ENCODE data around the gene IGSF3.

Gene IGSF3

GRCh38 chr1:116561563-116561962 is 106.0 kb downstream of the IGSF3 start:
- no peak for DNase-seq (ENCODE audit: low read depth in 2 of 3, low spot score in 1 of 3)

- DNase-seq (ENCODE audit: low read depth in 2 of 3, low spot score in 1 of 3), result no peak
Measured at GRCh38 chr1:116560704-116561490, 106.6 kb downstream of the IGSF3 start.

- no peak for DNase-seq (ENCODE audit: low read depth in 2 of 3, low spot score in 1 of 3)
Measured at GRCh38 chr1:116559304-116559761, 108.2 kb downstream of the IGSF3 start.

- DNase-seq (ENCODE audit: low read depth in 2 of 3, low spot score in 1 of 3), result no peak
Measured at GRCh38 chr1:116558571-116558970, 109.0 kb downstream of the IGSF3 start.

- no peak for DNase-seq (ENCODE audit: low read depth in 2 of 3, low spot score in 1 of 3)
Measured at GRCh38 chr1:116558140-116558549, 109.4 kb downstream of the IGSF3 start.

- no peak for DNase-seq (ENCODE audit: low read depth in 2 of 3, low spot score in 1 of 3)
Measured at GRCh38 chr1:116557323-116557878, 110.1 kb downstream of the IGSF3 start.

- DNase-seq (ENCODE audit: low read depth in 2 of 3, low spot score in 1 of 3), result peak; percentile 57 to 78 (median 72)
Measured at GRCh38 chr1:116556289-116557006, 111.1 kb downstream of the IGSF3 start.

GRCh38 chr1:116554924-116555323 is 112.6 kb downstream of the IGSF3 start:
- no peak for DNase-seq (ENCODE audit: low read depth in 2 of 3, low spot score in 1 of 3)

GRCh38 chr1:116553386-116554115 is 114.0 kb downstream of the IGSF3 start:
- DNase-seq (ENCODE audit: low read depth in 2 of 3, low spot score in 1 of 3), result no peak

GRCh38 chr1:116546354-116546977 is 121.1 kb downstream of the IGSF3 start:
- DNase-seq (ENCODE audit: low read depth in 2 of 3, low spot score in 1 of 3), result no peak

GRCh38 chr1:116545359-116545705 is 122.2 kb downstream of the IGSF3 start:
- no peak for DNase-seq (ENCODE audit: low read depth in 2 of 3, low spot score in 1 of 3)

- peak in 1 of 3 donors; percentile 16 for DNase-seq (ENCODE audit: low read depth in 2 of 3, low spot score in 1 of 3)
Measured at GRCh38 chr1:116544588-116545358, 122.8 kb downstream of the IGSF3 start.

- DNase-seq (ENCODE audit: low read depth in 2 of 3, low spot score in 1 of 3), result no peak
Measured at GRCh38 chr1:116540088-116540487, 127.4 kb downstream of the IGSF3 start.

GRCh38 chr1:116538544-116538943 is 129.0 kb downstream of the IGSF3 start:
- DNase-seq (ENCODE audit: low read depth in 2 of 3, low spot score in 1 of 3), result peak in 2 of 3 donors; percentile 19 to 43

GRCh38 chr1:116537898-116538297 is 129.6 kb downstream of the IGSF3 start:
- no peak for DNase-seq (ENCODE audit: low read depth in 2 of 3, low spot score in 1 of 3)

GRCh38 chr1:116537040-116537831 is 130.3 kb downstream of the IGSF3 start:
- DNase-seq (ENCODE audit: low read depth in 2 of 3, low spot score in 1 of 3), result no peak

- no peak for DNase-seq (ENCODE audit: low read depth in 2 of 3, low spot score in 1 of 3)
Measured at GRCh38 chr1:116534014-116534739, 133.4 kb downstream of the IGSF3 start.

- no peak for DNase-seq (ENCODE audit: low read depth in 2 of 3, low spot score in 1 of 3)
Measured at GRCh38 chr1:116533429-116533820, 134.1 kb downstream of the IGSF3 start.
